22Rv1 (cell line): Measurements from ENCODE around the gene KRTDAP.
"Not testable (repeated sequence)": the region's sequence is repeated elsewhere in the genome, so short reads cannot be mapped to it uniquely, and the experiment has no call there.

Source experiments
- H3K27ac ChIP-seq: fragments of 450-650 bp; 2 replicates; pipeline ENCODE4 v1.5.1; 2017
- CTCF ChIP-seq: fragments of 450-650 bp; IDR thresholded peaks from 2 replicates; pipeline ENCODE4 v1.5.1; 2017; ENCODE audit warnings: mild to moderate bottlenecking
- ZFX ChIP-seq: fragments of 450-650 bp; IDR thresholded peaks from 2 replicates; pipeline ENCODE4 v1.6.1; 2017; ENCODE audit warnings: antibody characterized with exemption, borderline replicate concordance

The KRTDAP gene

GRCh38 chr19:35478794-35479677, 11.2 kb downstream of the KRTDAP start:
- TF ChIP-seq ZFX (no peak), CTCF (peak; percentile 75)
- peak overlapping the region; percentile 78 for H3K27ac ChIP-seq

DNA sequence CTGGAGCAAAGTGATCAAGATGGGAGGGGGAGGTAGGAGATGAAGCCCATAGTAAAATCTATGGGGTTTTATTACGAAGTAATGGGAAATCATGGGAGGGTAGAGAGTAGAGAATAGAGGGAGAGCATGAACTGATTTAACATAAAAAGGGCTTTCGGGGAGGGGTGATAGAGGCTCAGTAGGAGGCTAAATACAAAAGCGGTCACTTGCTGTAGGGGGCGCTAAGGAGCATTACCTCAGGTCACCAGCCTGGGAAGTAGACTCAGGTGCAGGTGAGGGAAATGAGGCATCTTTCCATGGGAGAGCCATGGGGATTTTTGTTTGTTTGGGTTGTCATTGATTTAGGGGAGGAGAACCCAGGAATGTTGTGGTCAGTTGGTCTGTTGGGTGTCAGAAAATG, 14.1 kb downstream of the KRTDAP start:
- no peak overlapping the region for H3K27ac ChIP-seq
- peak; percentile 56 for TF ChIP-seq CTCF
- TF ChIP-seq ZFX, result no peak

- H3K27ac ChIP-seq, result not testable (repeated sequence)
Measured at GRCh38 chr19:35474594-35474993, 15.7 kb downstream of the KRTDAP start.

DNA sequence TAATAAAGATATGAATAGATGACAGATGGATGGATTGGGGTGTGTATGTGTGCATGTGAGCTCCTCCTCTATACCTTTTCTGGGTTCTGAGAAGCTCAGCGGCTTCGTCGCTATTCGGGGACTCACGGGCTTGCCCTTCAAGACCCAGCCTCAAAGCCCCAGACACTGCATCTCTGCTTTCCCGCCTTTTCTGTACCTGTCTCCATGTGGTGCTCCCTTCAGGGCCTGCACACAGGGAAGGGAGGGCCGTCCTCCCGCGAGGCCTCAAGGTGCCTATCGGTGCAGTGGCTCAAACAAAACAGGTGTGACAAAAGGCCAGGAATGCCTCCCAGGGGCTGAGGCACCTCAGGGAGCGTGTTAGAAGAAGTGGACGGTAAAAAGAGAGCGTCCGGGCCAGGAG, 16.2 kb downstream of the KRTDAP start:
- no peak overlapping the region for H3K27ac ChIP-seq
- TF ChIP-seq ZFX, result no peak
- no peak for TF ChIP-seq CTCF

GRCh38 chr19:35471946-35472345, 18.3 kb downstream of the KRTDAP start:
- TF ChIP-seq CTCF, result no peak
- no peak for TF ChIP-seq ZFX
- H3K27ac ChIP-seq, result no peak overlapping the region

DNA sequence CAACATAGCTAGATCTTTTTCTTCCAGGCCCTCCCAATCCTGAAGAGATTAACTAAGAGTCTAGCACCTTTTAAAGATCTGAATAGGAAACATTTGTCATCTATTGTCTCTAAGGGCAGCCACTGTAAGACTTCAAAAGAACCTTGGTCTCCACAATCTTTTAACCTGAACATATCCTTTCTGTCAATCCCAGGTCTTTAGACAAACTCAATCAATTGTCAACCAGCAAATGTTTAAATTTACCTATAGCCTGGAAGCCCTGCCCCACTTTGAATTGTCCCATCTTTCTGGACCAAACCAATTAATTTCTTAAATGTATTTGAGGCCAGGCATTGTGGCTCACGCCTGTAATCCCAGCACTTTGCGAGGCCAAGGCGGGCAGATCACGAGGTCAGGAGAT, 19.2 kb downstream of the KRTDAP start:
- not testable (repeated sequence) for H3K27ac ChIP-seq

GRCh38 chr19:35470128-35470527, 20.1 kb downstream of the KRTDAP start:
- H3K27ac ChIP-seq, result no peak overlapping the region
- no peak for TF ChIP-seq ZFX
- TF ChIP-seq CTCF, result no peak

DNA sequence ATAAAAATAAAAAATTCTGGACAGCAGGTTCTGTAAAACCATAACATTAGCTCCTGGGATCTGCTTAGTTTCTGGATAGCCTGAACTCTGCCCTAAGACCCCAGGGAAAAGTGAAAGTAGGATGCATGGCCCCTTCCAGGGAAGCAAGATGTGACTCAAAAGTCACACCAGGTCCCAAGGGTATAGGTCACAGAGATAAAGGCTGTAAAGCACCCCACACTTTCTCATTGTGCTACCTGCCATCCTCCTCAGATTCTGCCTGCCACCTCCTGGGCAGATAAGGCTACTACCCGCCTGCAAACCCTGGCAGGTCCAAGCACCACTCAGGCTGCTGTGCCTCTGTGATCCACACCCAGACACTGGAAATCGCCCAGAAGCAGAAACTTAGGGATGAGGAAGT, 21.6 kb downstream of the KRTDAP start:
- H3K27ac ChIP-seq, result no peak overlapping the region
- TF ChIP-seq ZFX (no peak), CTCF (peak; percentile 74)
